DND-41 (cell line): ENCODE data around the gene TNC.

Experiments used
- ATAC-seq: fragments of 200-7000 bp; cut with Tn5 transposase; 3 replicates; pipeline ENCODE4 v1.9.1; 2021; ENCODE audit warnings: low read depth; ENCODE audit not compliant: insufficient read depth
- DNase-seq: peaks from one replicate; pipeline ENCODE4 v3.0.0-alpha.2; 2020
- H2AFZ ChIP-seq: 2 replicates; pipeline ENCODE4 v1.6.0; 2012; ENCODE audit warnings: low read depth, low read length
- H3K27ac ChIP-seq: 2 replicates; pipeline ENCODE4 v1.5.1; 2012; ENCODE audit warnings: low read length, inconsistent platforms
- H3K27me3 ChIP-seq: fragments of 200-600 bp; sonication (generic); 2 replicates; pipeline ENCODE4 v1.6.0; 2012; ENCODE audit warnings: low read length, mild to moderate bottlenecking, inconsistent platforms; ENCODE audit not compliant: insufficient read depth, poor library complexity
- H3K36me3 ChIP-seq: 2 replicates; pipeline ENCODE4 v1.5.1; 2012; ENCODE audit warnings: low read length, inconsistent platforms; ENCODE audit not compliant: insufficient read depth
- H3K4me1 ChIP-seq: 2 replicates; pipeline ENCODE4 v1.5.1; 2012; ENCODE audit warnings: mild to moderate bottlenecking, low read length; ENCODE audit not compliant: insufficient read depth
- H3K4me2 ChIP-seq: 2 replicates; pipeline ENCODE4 v1.6.0; 2012; ENCODE audit warnings: mild to moderate bottlenecking, moderate library complexity, low read length, inconsistent platforms; ENCODE audit not compliant: insufficient read depth
- H3K4me3 ChIP-seq, 2 experiments: fragments of 200-600 bp in 1 of 2; shearing (Covaris generic) in 1 of 2; 2 replicates each; pipeline ENCODE4 v1.5.1; 2012 to 2016; ENCODE audit warnings: inconsistent platforms in 2 of 2, low read length in 2 of 2, mild to moderate bottlenecking in 2 of 2, low read depth in 1 of 2, moderate library complexity in 1 of 2
- H3K79me2 ChIP-seq: 2 replicates; pipeline ENCODE4 v1.6.0; 2012; ENCODE audit warnings: low read length, inconsistent platforms; ENCODE audit not compliant: insufficient read depth
- H3K9ac ChIP-seq: 2 replicates; pipeline ENCODE4 v1.6.0; 2012; ENCODE audit warnings: low read depth, mild to moderate bottlenecking, inconsistent platforms, low read length, moderate library complexity
- H3K9me3 ChIP-seq: 2 replicates; pipeline ENCODE4 v1.5.1; 2012; ENCODE audit warnings: low read length, moderate library complexity, mild to moderate bottlenecking, inconsistent platforms; ENCODE audit not compliant: insufficient read depth, severe bottlenecking
- H4K20me1 ChIP-seq: 2 replicates; pipeline ENCODE4 v1.6.0; 2012; ENCODE audit warnings: low read length; ENCODE audit not compliant: insufficient read depth
- EZH2 ChIP-seq: IDR thresholded peaks from 3 replicates; pipeline ENCODE4 v1.6.1; 2012; ENCODE audit warnings: borderline replicate concordance, low read depth, mild to moderate bottlenecking, moderate library complexity, low read length, inconsistent platforms; ENCODE audit not compliant: severe bottlenecking
- TF ChIP-seq, protein P1 (sequence below): IDR thresholded peaks from 2 replicates; pipeline ENCODE4 v1.5.1; 2012; ENCODE audit warnings: borderline replicate concordance, low read length, moderate library complexity, mild to moderate bottlenecking; ENCODE audit not compliant: poor library complexity, severe bottlenecking; ENCODE audit errors: extremely low read depth

Gene TNC

DNA sequence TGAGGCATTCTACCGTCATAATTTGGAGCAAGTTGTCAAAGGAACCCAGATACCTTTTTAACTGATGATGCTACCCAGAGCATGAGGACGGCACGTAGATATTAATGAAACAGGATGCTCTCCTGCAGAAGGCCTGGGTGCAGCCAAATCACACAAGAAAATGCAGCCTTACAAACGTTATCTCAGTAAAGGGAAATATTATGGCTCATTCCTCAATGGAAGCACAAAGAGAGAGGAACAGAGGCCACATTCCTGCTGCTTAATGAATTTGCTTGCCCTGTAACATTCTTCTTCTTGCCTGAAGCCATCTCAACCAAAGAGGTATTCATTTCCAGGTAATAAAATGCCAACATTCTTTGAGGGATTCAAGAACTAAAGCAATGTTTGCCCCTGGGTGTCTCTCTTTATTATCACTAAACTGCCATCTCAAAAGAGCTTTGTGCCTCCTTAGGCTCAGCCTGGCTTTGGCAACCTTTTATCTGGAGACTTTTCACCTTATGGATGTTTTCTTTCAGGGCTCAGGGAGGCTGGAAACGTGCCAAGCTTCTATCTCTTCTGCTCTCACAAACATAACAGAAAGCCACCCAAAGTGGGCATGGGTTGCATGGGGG lies 92.9 kb downstream of the TNC start:
- Histone ChIP-seq H3K9me3 (no peaks in the 10 kb centered on the region), H4K20me1 (no peaks in the 10 kb centered on the region), H3K4me3 (no peak overlapping the region), H3K9ac (no peak overlapping the region), H3K27ac (no peak overlapping the region), H3K4me2 (no peak overlapping the region), H3K4me1 (no peaks in the 10 kb centered on the region), H2AFZ (no peak overlapping the region), H3K36me3 (no peaks in the 10 kb centered on the region), H3K79me2 (no peaks in the 10 kb centered on the region), H3K27me3 (no peaks in the 10 kb centered on the region)
- ATAC-seq (no peak), DNase-seq (no peak)
- TF ChIP-seq, protein P1, sequence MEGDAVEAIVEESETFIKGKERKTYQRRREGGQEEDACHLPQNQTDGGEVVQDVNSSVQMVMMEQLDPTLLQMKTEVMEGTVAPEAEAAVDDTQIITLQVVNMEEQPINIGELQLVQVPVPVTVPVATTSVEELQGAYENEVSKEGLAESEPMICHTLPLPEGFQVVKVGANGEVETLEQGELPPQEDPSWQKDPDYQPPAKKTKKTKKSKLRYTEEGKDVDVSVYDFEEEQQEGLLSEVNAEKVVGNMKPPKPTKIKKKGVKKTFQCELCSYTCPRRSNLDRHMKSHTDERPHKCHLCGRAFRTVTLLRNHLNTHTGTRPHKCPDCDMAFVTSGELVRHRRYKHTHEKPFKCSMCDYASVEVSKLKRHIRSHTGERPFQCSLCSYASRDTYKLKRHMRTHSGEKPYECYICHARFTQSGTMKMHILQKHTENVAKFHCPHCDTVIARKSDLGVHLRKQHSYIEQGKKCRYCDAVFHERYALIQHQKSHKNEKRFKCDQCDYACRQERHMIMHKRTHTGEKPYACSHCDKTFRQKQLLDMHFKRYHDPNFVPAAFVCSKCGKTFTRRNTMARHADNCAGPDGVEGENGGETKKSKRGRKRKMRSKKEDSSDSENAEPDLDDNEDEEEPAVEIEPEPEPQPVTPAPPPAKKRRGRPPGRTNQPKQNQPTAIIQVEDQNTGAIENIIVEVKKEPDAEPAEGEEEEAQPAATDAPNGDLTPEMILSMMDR: no peak
- no peak for TF ChIP-seq EZH2

DNA sequence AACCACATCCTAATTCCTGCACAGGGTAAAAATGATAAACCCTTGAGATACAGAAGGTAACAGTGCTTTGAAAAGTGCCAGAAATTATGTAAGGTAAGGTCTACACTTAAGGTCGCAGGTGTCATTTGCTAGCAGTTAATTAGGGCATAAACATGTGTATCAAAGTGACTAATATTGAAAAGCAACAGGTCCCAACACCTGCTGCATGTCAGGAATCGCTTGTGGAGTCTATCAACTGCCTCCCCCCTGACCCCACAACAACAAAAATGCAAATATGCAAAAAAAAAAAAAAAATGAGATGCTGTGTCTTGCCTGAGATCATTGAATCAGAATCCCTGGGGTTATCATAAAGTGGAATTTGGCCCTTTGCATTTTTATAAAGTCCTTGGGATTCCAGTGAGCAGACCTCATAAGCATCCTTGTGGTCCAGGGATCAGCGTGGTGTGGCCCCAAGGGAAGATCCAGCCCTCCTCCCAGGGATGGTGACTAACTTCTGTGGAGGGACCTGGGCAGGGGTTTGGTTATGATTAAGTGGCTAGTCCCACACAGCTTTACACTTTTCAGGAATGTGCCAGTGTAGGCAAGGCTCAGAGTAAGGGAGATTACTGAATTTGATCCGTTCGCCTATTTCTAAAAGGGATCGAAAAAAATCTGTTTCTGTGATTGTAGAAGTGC lies 95.1 kb downstream of the TNC start:
- H3K9ac ChIP-seq: no peak overlapping the region
- ATAC-seq (no peak), DNase-seq (no peak)
- H3K9me3 ChIP-seq: no peaks in the 10 kb centered on the region
- no peaks in the 10 kb centered on the region for H3K36me3 ChIP-seq
- TF ChIP-seq EZH2: no peak
- TF ChIP-seq, protein P1: no peak
- no peak overlapping the region for H3K4me3 ChIP-seq
- H3K4me1 ChIP-seq: no peaks in the 10 kb centered on the region
- H4K20me1 ChIP-seq: no peaks in the 10 kb centered on the region
- H2AFZ ChIP-seq: no peak overlapping the region
- no peak overlapping the region for H3K4me2 ChIP-seq
- no peak overlapping the region for H3K27ac ChIP-seq
- H3K79me2 ChIP-seq: no peaks in the 10 kb centered on the region
- H3K27me3 ChIP-seq: no peaks in the 10 kb centered on the region

- Histone ChIP-seq H2AFZ (no peak overlapping the region), H3K9me3 (no peaks in the 10 kb centered on the region), H3K27me3 (no peaks in the 10 kb centered on the region), H4K20me1 (no peaks in the 10 kb centered on the region), H3K4me1 (peaks cover 7% of the 10 kb centered on the region), H3K9ac (no peak overlapping the region), H3K36me3 (no peaks in the 10 kb centered on the region), H3K4me2 (no peak overlapping the region), H3K4me3 (no peak overlapping the region), H3K79me2 (no peaks in the 10 kb centered on the region), H3K27ac (no peak overlapping the region)
- ATAC-seq (no peak), DNase-seq (no peak)
- TF ChIP-seq EZH2: no peak
- TF ChIP-seq, protein P1: no peak
Measured at GRCh38 chr9:115018547-115019435, 99.2 kb downstream of the TNC start.
